Lung (tissue), 12 donors: ENCODE results near the gene PRKD2. TPM values are rescaled to one million over a fixed set of nuclear protein-coding genes. Genes with fewer than 3 reads are reported as not detected.
A peak's percentile ranks its signal among the peaks of the same experiment; 100 is the strongest.

Experiments
- ATAC-seq: fragments of 200-7000 bp; cut with Tn5 transposase; one replicate; pipeline ENCODE4 v1.9.1; 2020; ENCODE audit warnings: moderate number of reproducible peaks; ENCODE audit not compliant: insufficient read depth, low FRiP score
- DNase-seq, 3 donors: peaks; one replicate each; pipeline ENCODE4 v3.0.0-alpha.2; 2013 to 2017
- H3K27ac ChIP-seq, 2 donors: one replicate each; pipeline ENCODE4 v1.5.1; 2013; ENCODE audit warnings: mild to moderate bottlenecking in 2 of 2, moderate library complexity in 2 of 2, control low read depth in 1 of 2, inconsistent platforms in 1 of 2, low read depth in 1 of 2, low read length in 1 of 2
- H3K27me3 ChIP-seq, 3 donors: one replicate each; pipeline ENCODE4 v1.5.1; 2013; ENCODE audit warnings: low read length in 2 of 3; ENCODE audit not compliant: control insufficient read depth in 3 of 3, insufficient read depth in 3 of 3
- H3K36me3 ChIP-seq, 4 donors: one replicate each; pipeline ENCODE4 v1.5.1; 2013; ENCODE audit warnings: low read length in 4 of 4, mild to moderate bottlenecking in 1 of 4, moderate library complexity in 1 of 4; ENCODE audit not compliant: control insufficient read depth in 4 of 4, insufficient read depth in 4 of 4
- H3K4me1 ChIP-seq, 5 donors: one replicate each; pipeline ENCODE4 v1.5.1; 2013; ENCODE audit warnings: low read length in 5 of 5, mild to moderate bottlenecking in 2 of 5, moderate library complexity in 1 of 5; ENCODE audit not compliant: control insufficient read depth in 5 of 5, insufficient read depth in 5 of 5
- H3K4me3 ChIP-seq: one replicate; pipeline ENCODE4 v1.5.1; 2013; ENCODE audit warnings: mild to moderate bottlenecking, control low read depth, moderate library complexity
- H3K9ac ChIP-seq, 2 donors: one replicate each; pipeline ENCODE4 v1.5.1; 2013; ENCODE audit warnings: low read length in 2 of 2, control low read depth in 1 of 2; ENCODE audit not compliant: insufficient read depth in 1 of 2
- H3K9me3 ChIP-seq, 4 donors: one replicate each; pipeline ENCODE4 v1.5.1; 2013; ENCODE audit warnings: low read length in 3 of 4, mild to moderate bottlenecking in 1 of 4, moderate library complexity in 1 of 4; ENCODE audit not compliant: control insufficient read depth in 4 of 4, insufficient read depth in 3 of 4
- WGBS, 2 donors: extraction: QIAGEN DNeasy Blood & Tissue Kit; methylation state at CpG; one replicate each; pipeline ENCODE4 v1.1.7; 2013; 5-methylcytosine and 5-hydroxymethylcytosine counted together
- polyA plus RNA-seq, 2 donors: library from polyadenylated mRNA; stranded (reverse); fragments of 200-250 nt; gene quantifications; one replicate each; pipeline ENCODE4 v1.2.1, GENCODE V29; 2013
- total RNA-seq, 2 donors: library from RNA; depleted of rRNA in 1 of 2; stranded (reverse); fragments of >200 nt in 1 of 2; gene quantifications; one replicate each; pipeline ENCODE4 v1.2.1, GENCODE V29; 2014 to 2021
- TF ChIP-seq, protein P1 (sequence below): IDR thresholded peaks from 2 replicates; pipeline ENCODE4 v1.5.1; 2012; ENCODE audit warnings: mild to moderate bottlenecking; ENCODE audit errors: control extremely low read depth, extremely low read depth
- donor health status: control.
- donor health status: control.
- donor health status: Bipolar disorder and iron deficiency.
- donor health status: healthy.
- donor health status: DM: yes; HTN: yes; CAD: no.

The PRKD2 gene
- total and polyA plus RNA-seq, 4 donors: 35.5 to 56.2 (median 45.1) TPM

DNA sequence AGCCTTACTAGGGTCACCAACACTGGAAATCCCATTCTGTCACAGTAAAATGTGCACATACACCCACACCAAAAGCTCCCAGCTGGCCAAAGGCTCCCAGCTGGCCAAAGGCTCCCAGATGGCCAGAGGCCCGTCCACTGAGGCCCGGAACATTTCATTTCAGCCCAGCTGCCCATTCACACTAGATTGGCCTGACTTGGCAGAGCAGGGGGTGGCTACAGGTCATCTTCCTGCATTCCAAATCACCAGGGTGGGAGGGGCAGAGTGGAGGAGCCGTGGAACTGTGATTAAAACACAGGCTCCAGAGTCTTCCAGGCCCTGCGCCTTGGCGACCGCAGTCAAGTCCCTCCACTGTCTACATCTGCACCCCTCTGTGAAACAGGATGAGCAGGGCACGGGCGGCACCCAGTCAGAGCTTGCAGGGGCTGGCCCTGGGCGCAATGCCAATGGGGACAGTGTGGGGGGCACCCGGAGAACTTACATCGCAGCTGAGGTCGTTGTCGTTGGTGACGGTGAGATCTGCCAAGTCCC lies 10.1 kb upstream of the PRKD2 start:
- TF ChIP-seq, protein P1, sequence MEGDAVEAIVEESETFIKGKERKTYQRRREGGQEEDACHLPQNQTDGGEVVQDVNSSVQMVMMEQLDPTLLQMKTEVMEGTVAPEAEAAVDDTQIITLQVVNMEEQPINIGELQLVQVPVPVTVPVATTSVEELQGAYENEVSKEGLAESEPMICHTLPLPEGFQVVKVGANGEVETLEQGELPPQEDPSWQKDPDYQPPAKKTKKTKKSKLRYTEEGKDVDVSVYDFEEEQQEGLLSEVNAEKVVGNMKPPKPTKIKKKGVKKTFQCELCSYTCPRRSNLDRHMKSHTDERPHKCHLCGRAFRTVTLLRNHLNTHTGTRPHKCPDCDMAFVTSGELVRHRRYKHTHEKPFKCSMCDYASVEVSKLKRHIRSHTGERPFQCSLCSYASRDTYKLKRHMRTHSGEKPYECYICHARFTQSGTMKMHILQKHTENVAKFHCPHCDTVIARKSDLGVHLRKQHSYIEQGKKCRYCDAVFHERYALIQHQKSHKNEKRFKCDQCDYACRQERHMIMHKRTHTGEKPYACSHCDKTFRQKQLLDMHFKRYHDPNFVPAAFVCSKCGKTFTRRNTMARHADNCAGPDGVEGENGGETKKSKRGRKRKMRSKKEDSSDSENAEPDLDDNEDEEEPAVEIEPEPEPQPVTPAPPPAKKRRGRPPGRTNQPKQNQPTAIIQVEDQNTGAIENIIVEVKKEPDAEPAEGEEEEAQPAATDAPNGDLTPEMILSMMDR: no peak
- H3K27ac ChIP-seq: no peak overlapping the region

DNA sequence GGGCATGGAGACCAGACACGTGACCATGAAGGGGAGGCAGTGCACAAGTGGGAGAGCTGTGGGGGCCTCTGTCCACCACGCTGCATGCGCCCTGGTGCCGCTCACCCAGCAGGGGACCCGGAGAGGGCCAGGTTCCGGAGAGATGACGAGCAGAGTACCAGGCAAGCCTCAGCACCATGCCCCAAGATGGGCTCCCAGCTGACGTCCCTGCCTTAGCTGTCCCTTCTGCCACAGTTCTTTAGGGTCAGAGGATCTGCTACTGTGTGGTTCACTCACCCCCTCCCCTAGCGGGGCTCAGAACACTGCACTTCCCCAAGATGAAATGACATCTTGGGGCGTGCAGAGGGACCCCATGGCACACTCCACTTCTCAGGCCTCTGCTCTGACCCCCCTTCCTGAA lies 9.6 kb upstream of the PRKD2 start:
- ATAC-seq (no peak), DNase-seq (no peak)
- no peaks in the 10 kb centered on the region for H3K9me3 ChIP-seq
- 91 to 95% methylated on average over 10 of the region's 10 CpGs for WGBS, 2 donors
- no peak overlapping the region for H3K9ac ChIP-seq
- H3K27me3 ChIP-seq: no peaks in the 10 kb centered on the region
- peak overlapping the region in 1 of 2 donors; percentile 2 for H3K27ac ChIP-seq
- H3K4me1 ChIP-seq: peaks cover 0 to 6% (median 0%) of the 10 kb centered on the region in 5 donors
- TF ChIP-seq, protein P1: no peak
- peaks cover 11 to 88% (median 57%) of the 10 kb centered on the region in 4 donors for H3K36me3 ChIP-seq
- no peak overlapping the region for H3K4me3 ChIP-seq

More for the DNA sequence above, 10.1 kb upstream of the PRKD2 start:
- no peak for ATAC-seq
- Histone ChIP-seq H3K27me3 (no peaks in the 10 kb centered on the region), H3K9me3 (no peaks in the 10 kb centered on the region), H3K9ac (no peak overlapping the region), H3K4me1 (peaks cover 0 to 6% (median 0%) of the 10 kb centered on the region in 5 donors), H3K4me3 (no peak overlapping the region), H3K36me3 (peaks cover 7 to 85% (median 56%) of the 10 kb centered on the region in 4 donors)
- 74 to 80% methylated on average over 14 of the region's 14 CpGs for WGBS, 2 donors
- DNase-seq: no peak

DNA sequence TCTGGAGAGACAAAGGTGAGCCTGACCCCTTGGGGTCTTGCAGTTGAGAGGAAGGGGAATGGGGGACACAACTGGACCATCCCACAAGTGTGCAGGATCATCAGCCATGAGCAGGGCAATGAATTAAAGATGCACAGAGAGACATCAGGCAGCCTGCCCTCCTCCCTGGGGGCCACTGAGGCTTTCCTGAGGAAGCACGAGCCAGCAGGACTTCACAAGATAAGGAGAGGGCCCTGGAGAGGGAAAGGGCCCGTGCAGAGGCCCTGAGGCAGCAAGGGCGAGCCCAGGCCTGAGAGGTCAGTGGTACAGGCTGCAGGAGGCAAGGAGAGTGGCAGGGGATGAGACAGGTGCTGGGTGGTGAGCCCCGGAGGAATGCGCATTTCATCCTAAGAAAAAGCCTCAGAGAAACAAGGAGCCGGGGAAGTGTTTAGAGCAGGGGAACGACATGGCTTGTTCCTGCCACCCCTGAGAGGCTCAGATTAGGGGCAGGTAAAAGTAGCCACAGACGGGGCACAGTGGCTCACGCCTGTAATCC lies 9.0 kb upstream of the PRKD2 start:
- Histone ChIP-seq H3K36me3 (peaks cover 11 to 87% (median 59%) of the 10 kb centered on the region in 4 donors), H3K4me3 (no peak overlapping the region), H3K27me3 (no peaks in the 10 kb centered on the region), H3K27ac (no peak overlapping the region), H3K9ac (no peak overlapping the region), H3K9me3 (no peaks in the 10 kb centered on the region), H3K4me1 (peaks cover 0 to 6% (median 0%) of the 10 kb centered on the region in 5 donors)
- DNase-seq (no peak), ATAC-seq (no peak)
- TF ChIP-seq, protein P1: no peak
- WGBS, 2 donors: 87 to 90% methylated on average over 9 of the region's 9 CpGs
